Measurements from ENCODE around the gene TRIO.

- no peak for TF ChIP-seq CTCF (IDR thresholded peaks at IDR 0.05; ENCODE audit: borderline replicate concordance, extremely low read depth, low read length, poor library complexity, severe bottlenecking)
- TF ChIP-seq EZH2 (IDR thresholded peaks at IDR 0.05; ENCODE audit: borderline replicate concordance, low read depth, low read length, severe bottlenecking) = no peak
Measured at GRCh38 chr5:14266686-14267085, 123.5 kb downstream of the TRIO start.
